ENCODE measurements around the gene STAP2.
A peak's percentile ranks its signal among the peaks of the same experiment; 100 is the strongest.

Gene STAP2

GRCh38 chr19:4361152-4362046 lies 22.8 kb upstream of the STAP2 start:
- TF ChIP-seq CTCF (IDR thresholded peaks at IDR 0.05; ENCODE audit: insufficient read depth, low read length) (no peak), REST (IDR thresholded peaks at IDR 0.05; ENCODE audit: insufficient replicate concordance, low read depth) (no peak), POLR2AphosphoS5 (IDR thresholded peaks at IDR 0.05; ENCODE audit: low read depth) (no peak), GABPA (IDR thresholded peaks at IDR 0.05; ENCODE audit: low read depth) (no peak), SPI1 (IDR thresholded peaks at IDR 0.05; ENCODE audit: borderline replicate concordance, low read depth) (no peak)
- Histone ChIP-seq H3K4me3 (replicated peaks; ENCODE audit: insufficient read depth, low read length) (no peak overlapping the region), H3K27me3 (ENCODE audit: insufficient read depth, poor library complexity, severe bottlenecking) (no peaks in the 10 kb centered on the region), H3K27ac (replicated peaks) (no peak overlapping the region)
- DNase-seq (ENCODE audit: low read depth in 1 of 2, low spot score in 1 of 2): no peak

GRCh38 chr19:4360641-4361151 lies 22.1 kb upstream of the STAP2 start:
- H3K27ac ChIP-seq (replicated peaks): no peak overlapping the region
- no peak for DNase-seq (ENCODE audit: low read depth in 1 of 2, low spot score in 1 of 2)
- no peak overlapping the region for H3K4me3 ChIP-seq (replicated peaks; ENCODE audit: insufficient read depth, low read length)
- TF ChIP-seq POLR2AphosphoS5 (IDR thresholded peaks at IDR 0.05; ENCODE audit: low read depth): 0 out of 2 replicates have a peak, but pooled peaks have one; percentile 28
- TF ChIP-seq GABPA (IDR thresholded peaks at IDR 0.05; ENCODE audit: low read depth): no peak
- TF ChIP-seq CTCF (IDR thresholded peaks at IDR 0.05; ENCODE audit: insufficient read depth, low read length): no peak
- TF ChIP-seq REST (IDR thresholded peaks at IDR 0.05; ENCODE audit: insufficient replicate concordance, low read depth): no peak
- TF ChIP-seq SPI1 (IDR thresholded peaks at IDR 0.05; ENCODE audit: borderline replicate concordance, low read depth): no peak
- no peaks in the 10 kb centered on the region for H3K27me3 ChIP-seq (ENCODE audit: insufficient read depth, poor library complexity, severe bottlenecking)

GRCh38 chr19:4360081-4360569 lies 21.5 kb upstream of the STAP2 start:
- TF ChIP-seq GABPA (IDR thresholded peaks at IDR 0.05; ENCODE audit: low read depth) (no peak), CTCF (IDR thresholded peaks at IDR 0.05; ENCODE audit: insufficient read depth, low read length) (no peak), REST (IDR thresholded peaks at IDR 0.05; ENCODE audit: insufficient replicate concordance, low read depth) (no peak), POLR2AphosphoS5 (IDR thresholded peaks at IDR 0.05; ENCODE audit: low read depth) (no peak), SPI1 (IDR thresholded peaks at IDR 0.05; ENCODE audit: borderline replicate concordance, low read depth) (no peak)
- Histone ChIP-seq H3K4me3 (replicated peaks; ENCODE audit: insufficient read depth, low read length) (no peak overlapping the region), H3K27me3 (ENCODE audit: insufficient read depth, poor library complexity, severe bottlenecking) (no peaks in the 10 kb centered on the region), H3K27ac (replicated peaks) (no peak overlapping the region)
- no peak for DNase-seq (ENCODE audit: low read depth in 1 of 2, low spot score in 1 of 2)

All from HL-60 (cell line).